Mucosa of stomach (tissue), 1 donor: ENCODE measurements around the gene TAS2R42.

Experiments
- H3K27me3 ChIP-seq: one replicate; pipeline ENCODE4 v1.7.0; 2013; ENCODE audit warnings: mild to moderate bottlenecking, low read length; ENCODE audit not compliant: control insufficient read depth, insufficient read depth
- H3K36me3 ChIP-seq: one replicate; pipeline ENCODE4 v1.7.0; 2013; ENCODE audit warnings: low read length; ENCODE audit not compliant: control insufficient read depth, insufficient read depth
- H3K4me1 ChIP-seq: one replicate; pipeline ENCODE4 v1.7.0; 2013; ENCODE audit warnings: mild to moderate bottlenecking, low read length; ENCODE audit not compliant: control insufficient read depth, insufficient read depth
- H3K4me3 ChIP-seq: one replicate; pipeline ENCODE4 v1.7.0; 2013; ENCODE audit warnings: low read length
- H3K9ac ChIP-seq: one replicate; pipeline ENCODE4 v1.7.0; 2013; ENCODE audit warnings: mild to moderate bottlenecking, low read length, moderate library complexity
- H3K9me3 ChIP-seq: one replicate; pipeline ENCODE4 v1.7.0; 2013; ENCODE audit warnings: mild to moderate bottlenecking, low read length, moderate library complexity; ENCODE audit not compliant: control insufficient read depth
- donor health status: Pancreatic carcinoma.

The TAS2R42 gene

GRCh38 chr12:11186837-11187236 lies at the start of gene TAS2R42:
TAS2R42 (minus strand) TSS chr12:11186937; CDS start chr12:11186937, 0 bp downstream.
- H3K9me3 ChIP-seq: no peaks in the 10 kb centered on the region

GRCh38 chr12:11233532-11233931 lies 46.8 kb upstream of the TAS2R42 start:
- Histone ChIP-seq H3K27me3 (no peaks in the 10 kb centered on the region), H3K4me3 (no peak overlapping the region), H3K9me3 (no peaks in the 10 kb centered on the region), H3K4me1 (no peaks in the 10 kb centered on the region), H3K36me3 (no peaks in the 10 kb centered on the region), H3K9ac (no peak overlapping the region)

More at GRCh38 chr12:11186837-11187236, at the start of gene TAS2R42:
- H3K4me3 ChIP-seq: no peak within 1 kb of the TSS
- H3K9ac ChIP-seq: no peak within 1 kb of the TSS
- H3K36me3 ChIP-seq: no peaks in the 10 kb centered on the region
- H3K27me3 ChIP-seq: no peaks in the 10 kb centered on the region
- no peaks in the 10 kb centered on the region for H3K4me1 ChIP-seq

GRCh38 chr12:11228296-11228879 lies 41.7 kb upstream of the TAS2R42 start:
- Histone ChIP-seq H3K36me3 (no peaks in the 10 kb centered on the region), H3K9ac (no peak overlapping the region), H3K27me3 (no peaks in the 10 kb centered on the region), H3K9me3 (no peaks in the 10 kb centered on the region), H3K4me1 (no peaks in the 10 kb centered on the region), H3K4me3 (no peak overlapping the region)

GRCh38 chr12:11227373-11227772 lies 40.6 kb upstream of the TAS2R42 start:
- no peak overlapping the region for H3K9ac ChIP-seq

GRCh38 chr12:11209113-11209512 lies 22.4 kb upstream of the TAS2R42 start:
- Histone ChIP-seq H3K4me1 (no peaks in the 10 kb centered on the region), H3K9me3 (no peaks in the 10 kb centered on the region), H3K4me3 (no peak overlapping the region), H3K36me3 (no peaks in the 10 kb centered on the region), H3K9ac (no peak overlapping the region), H3K27me3 (no peaks in the 10 kb centered on the region)

More at GRCh38 chr12:11227373-11227772, 40.6 kb upstream of the TAS2R42 start:
- H3K4me1 ChIP-seq: no peaks in the 10 kb centered on the region
- no peaks in the 10 kb centered on the region for H3K9me3 ChIP-seq
- H3K36me3 ChIP-seq: no peaks in the 10 kb centered on the region
- no peak overlapping the region for H3K4me3 ChIP-seq
- H3K27me3 ChIP-seq: no peaks in the 10 kb centered on the region

- H3K9ac ChIP-seq: no peak overlapping the region
- H3K27me3 ChIP-seq: no peaks in the 10 kb centered on the region
- H3K9me3 ChIP-seq: no peaks in the 10 kb centered on the region
- H3K36me3 ChIP-seq: no peaks in the 10 kb centered on the region
- no peak overlapping the region for H3K4me3 ChIP-seq
- no peaks in the 10 kb centered on the region for H3K4me1 ChIP-seq
These were observed 17.4 kb upstream of the TAS2R42 start for GRCh38 chr12:11204173-11204572.

- H3K9me3 ChIP-seq: no peaks in the 10 kb centered on the region
- no peak overlapping the region for H3K4me3 ChIP-seq
- H3K9ac ChIP-seq: no peak overlapping the region
- H3K36me3 ChIP-seq: no peaks in the 10 kb centered on the region
- H3K4me1 ChIP-seq: no peaks in the 10 kb centered on the region
- H3K27me3 ChIP-seq: no peaks in the 10 kb centered on the region
These were observed 16.1 kb upstream of the TAS2R42 start for GRCh38 chr12:11202811-11203210.

- Histone ChIP-seq H3K4me3 (no peak overlapping the region), H3K9ac (no peak overlapping the region), H3K36me3 (no peaks in the 10 kb centered on the region), H3K27me3 (no peaks in the 10 kb centered on the region), H3K4me1 (no peaks in the 10 kb centered on the region), H3K9me3 (no peaks in the 10 kb centered on the region)
These were observed 3.7 kb downstream of the TAS2R42 start for GRCh38 chr12:11183011-11183410.

GRCh38 chr12:11182529-11182928 lies 4.2 kb downstream of the TAS2R42 start:
- H3K9ac ChIP-seq: no peak overlapping the region
- H3K9me3 ChIP-seq: no peaks in the 10 kb centered on the region
- H3K36me3 ChIP-seq: no peaks in the 10 kb centered on the region
- H3K4me3 ChIP-seq: no peak overlapping the region
- no peaks in the 10 kb centered on the region for H3K4me1 ChIP-seq
- H3K27me3 ChIP-seq: no peaks in the 10 kb centered on the region

- Histone ChIP-seq H3K9me3 (no peaks in the 10 kb centered on the region), H3K27me3 (no peaks in the 10 kb centered on the region), H3K9ac (no peak overlapping the region), H3K4me3 (no peak overlapping the region), H3K36me3 (no peaks in the 10 kb centered on the region), H3K4me1 (no peaks in the 10 kb centered on the region)
These were observed 8.5 kb downstream of the TAS2R42 start for GRCh38 chr12:11178250-11178649.

GRCh38 chr12:11174022-11174421 lies 12.7 kb downstream of the TAS2R42 start:
- Histone ChIP-seq H3K36me3 (no peaks in the 10 kb centered on the region), H3K9me3 (no peaks in the 10 kb centered on the region), H3K27me3 (no peaks in the 10 kb centered on the region), H3K9ac (no peak overlapping the region), H3K4me3 (no peak overlapping the region), H3K4me1 (peaks cover 3% of the 10 kb centered on the region)

GRCh38 chr12:11171969-11172675 lies 14.6 kb downstream of the TAS2R42 start:
- H3K9ac ChIP-seq: peak overlapping the region; percentile 62
- H3K4me1 ChIP-seq: peaks cover 3% of the 10 kb centered on the region
- no peaks in the 10 kb centered on the region for H3K9me3 ChIP-seq
- no peaks in the 10 kb centered on the region for H3K36me3 ChIP-seq
- peak overlapping the region; percentile 65 for H3K4me3 ChIP-seq
- no peaks in the 10 kb centered on the region for H3K27me3 ChIP-seq
